MM.1S (cell line): ENCODE data around the gene CHMP4A.

Experiments used
- EZH2 ChIP-seq: fragments of 300-600 bp; sonication (generic); optimal IDR thresholded peaks from 2 replicates; pipeline ENCODE3; 2017; ENCODE audit warnings: low read depth, mild to moderate bottlenecking, antibody characterized with exemption, low read length, mixed read lengths
- EZH2phosphoT487 ChIP-seq: fragments of 300-600 bp; sonication (generic); IDR thresholded peaks from 2 replicates; pipeline ENCODE4 v1.6.1; 2018; ENCODE audit warnings: antibody characterized with exemption, low read length
- TF ChIP-seq, protein P1 (sequence below): fragments of 300-600 bp; sonication (generic); IDR thresholded peaks from 2 replicates; pipeline ENCODE4 v1.5.1; 2016; ENCODE audit warnings: antibody characterized with exemption, low read length, mixed read lengths

DNA sequence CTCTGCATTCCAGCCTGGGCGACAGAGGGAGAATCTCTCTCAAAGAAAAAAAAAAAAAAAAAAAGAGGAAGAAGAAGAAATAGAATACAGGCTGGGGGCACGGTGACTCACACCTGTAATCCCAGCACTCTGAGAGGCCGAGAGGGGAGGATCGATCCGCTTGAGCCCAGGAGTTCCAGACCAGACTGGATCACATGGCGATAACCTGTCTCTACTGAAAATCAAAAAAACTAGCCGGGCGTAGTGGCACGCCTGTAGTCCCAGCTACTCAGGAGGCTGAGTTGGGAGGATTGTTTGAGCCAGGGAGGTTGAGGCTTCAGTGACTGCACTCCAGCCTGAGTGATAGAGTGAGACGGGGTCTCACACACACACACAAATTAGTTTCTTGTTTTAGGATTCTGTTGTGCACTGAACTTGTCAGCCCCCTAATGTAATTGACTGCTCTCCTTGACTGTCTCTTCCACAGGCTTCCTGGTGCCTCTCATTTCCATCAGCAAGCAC lies 30.1 kb upstream of the CHMP4A start:
- TF ChIP-seq, protein P1, sequence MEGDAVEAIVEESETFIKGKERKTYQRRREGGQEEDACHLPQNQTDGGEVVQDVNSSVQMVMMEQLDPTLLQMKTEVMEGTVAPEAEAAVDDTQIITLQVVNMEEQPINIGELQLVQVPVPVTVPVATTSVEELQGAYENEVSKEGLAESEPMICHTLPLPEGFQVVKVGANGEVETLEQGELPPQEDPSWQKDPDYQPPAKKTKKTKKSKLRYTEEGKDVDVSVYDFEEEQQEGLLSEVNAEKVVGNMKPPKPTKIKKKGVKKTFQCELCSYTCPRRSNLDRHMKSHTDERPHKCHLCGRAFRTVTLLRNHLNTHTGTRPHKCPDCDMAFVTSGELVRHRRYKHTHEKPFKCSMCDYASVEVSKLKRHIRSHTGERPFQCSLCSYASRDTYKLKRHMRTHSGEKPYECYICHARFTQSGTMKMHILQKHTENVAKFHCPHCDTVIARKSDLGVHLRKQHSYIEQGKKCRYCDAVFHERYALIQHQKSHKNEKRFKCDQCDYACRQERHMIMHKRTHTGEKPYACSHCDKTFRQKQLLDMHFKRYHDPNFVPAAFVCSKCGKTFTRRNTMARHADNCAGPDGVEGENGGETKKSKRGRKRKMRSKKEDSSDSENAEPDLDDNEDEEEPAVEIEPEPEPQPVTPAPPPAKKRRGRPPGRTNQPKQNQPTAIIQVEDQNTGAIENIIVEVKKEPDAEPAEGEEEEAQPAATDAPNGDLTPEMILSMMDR: no peak
- no peak for TF ChIP-seq EZH2
- no peak for TF ChIP-seq EZH2phosphoT487
